HK-2 (cell line): ENCODE data around the gene FBLN5.

Experiments
- DNase-seq: peaks from one replicate; pipeline ENCODE4 v3.0.0-alpha.2; 2018; ENCODE audit not compliant: unreplicated experiment

The FBLN5 gene

GRCh38 chr14:91947475-91948184 lies at the start of gene FBLN5:
Gene FBLN5 (minus strand): TSS chr14:91947694. CDS start chr14:91947229, 465 bp downstream.
- peak; percentile 8 for DNase-seq

- DNase-seq: no peak
Observed at GRCh38 chr14:91996948-91997371, 49.5 kb upstream of the FBLN5 start.

- no peak for DNase-seq
Observed at GRCh38 chr14:91987192-91987591, 39.7 kb upstream of the FBLN5 start.

- no peak for DNase-seq
Observed at GRCh38 chr14:91985521-91986255, 38.2 kb upstream of the FBLN5 start.

GRCh38 chr14:91985008-91985407 lies 37.5 kb upstream of the FBLN5 start:
- DNase-seq: no peak

- DNase-seq: no peak
Observed at GRCh38 chr14:91983588-91983987, 36.1 kb upstream of the FBLN5 start.

- no peak for DNase-seq
Observed at GRCh38 chr14:91980157-91980556, 32.7 kb upstream of the FBLN5 start.

- no peak for DNase-seq
Observed at GRCh38 chr14:91977884-91978283, 30.4 kb upstream of the FBLN5 start.

- no peak for DNase-seq
Observed at GRCh38 chr14:91975763-91976162, 28.3 kb upstream of the FBLN5 start.

- DNase-seq: no peak
Observed at GRCh38 chr14:91971188-91971778, 23.8 kb upstream of the FBLN5 start.

GRCh38 chr14:91968280-91968679 lies 20.8 kb upstream of the FBLN5 start:
- no peak for DNase-seq

GRCh38 chr14:91964724-91965123 lies 17.2 kb upstream of the FBLN5 start:
- DNase-seq: no peak

GRCh38 chr14:91964011-91964410 lies 16.5 kb upstream of the FBLN5 start:
- DNase-seq: no peak

GRCh38 chr14:91963465-91963864 lies 16.0 kb upstream of the FBLN5 start:
- no peak for DNase-seq

- no peak for DNase-seq
Observed at GRCh38 chr14:91961297-91962220, 14.1 kb upstream of the FBLN5 start.

- no peak for DNase-seq
Observed at GRCh38 chr14:91957876-91958313, 10.4 kb upstream of the FBLN5 start.

- DNase-seq: no peak
Observed at GRCh38 chr14:91956616-91957015, 9.1 kb upstream of the FBLN5 start.

GRCh38 chr14:91955168-91955567 lies 7.7 kb upstream of the FBLN5 start:
- no peak for DNase-seq

- no peak for DNase-seq
Observed at GRCh38 chr14:91953170-91953985, 5.9 kb upstream of the FBLN5 start.

- peak; percentile 7 for DNase-seq
Observed at GRCh38 chr14:91946622-91947474, 646 bp downstream of the FBLN5 start.
